GM12878 (cell line): ENCODE results near the gene CCDC102B. TPM values are rescaled to one million over a fixed set of nuclear protein-coding genes. Genes with fewer than 3 reads are reported as not detected.

Source experiments
- ATAC-seq: fragments of 200-7000 bp; cut with Tn5 transposase; 3 replicates; pipeline ENCODE4 v1.9.1; 2020; ENCODE audit warnings: mild to moderate bottlenecking, moderate library complexity
- BruUV-seq: library from RNA; stranded (reverse); fragments of 400-500 nt; replicated peaks from 2 replicates; lab custom pipeline; 2021; lab: Mats Ljungman, UMichigan
- CTCF ChIA-PET: fragments of 300-600 bp; sonication (Branson Sonifier 250); formaldehyde crosslinking; extraction: SDS; loops from one replicate; lab custom pipeline; 2021; ENCODE audit warnings: inconsistent platforms; lab: Yijun Ruan, JAX
- POLR2A ChIA-PET: fragments of 350-600 bp; formaldehyde crosslinking; extraction: SDS; loops from one replicate; lab custom pipeline; 2021; ENCODE audit warnings: inconsistent platforms; lab: Charles Lee
- RAD21 ChIA-PET: fragments of 300-600 bp; sonication (Branson Sonifier 250); formaldehyde crosslinking; loops from one replicate; lab custom pipeline; 2023; ENCODE audit warnings: antibody characterized with exemption; ENCODE audit not compliant: unreplicated experiment; lab: Charles Lee
- SMC1A ChIA-PET: fragments of 300-600 bp; sonication (Branson Sonifier 250); formaldehyde crosslinking; loops from one replicate; lab custom pipeline; 2023; ENCODE audit not compliant: unreplicated experiment, uncharacterized antibody; lab: Charles Lee
- DNase-seq: peaks from one replicate; pipeline ENCODE4 v3.0.0-alpha.2; 2011; ENCODE audit warnings: low read depth, low spot score
- FAIRE-seq: peaks from 3 replicates; lab custom pipeline; 2011; peaks lifted over from hg19 to GRCh38; lab: Jason Lieb, UNC
- H2AFZ ChIP-seq: 2 replicates; pipeline ENCODE4 v1.6.0; 2011; ENCODE audit warnings: low read depth, low read length, control low read depth; ENCODE audit not compliant: control insufficient read depth
- H3K27ac ChIP-seq: 2 replicates; pipeline ENCODE4 v1.5.1; 2011; ENCODE audit warnings: control low read depth; ENCODE audit not compliant: control insufficient read depth, insufficient read depth
- H3K27me3 ChIP-seq, 2 experiments: replicated peaks in 1 of 2; 2 replicates each; pipeline versions ENCODE4 v1.6.0 to v1.6.1; 2011; ENCODE audit warnings: low read length in 1 of 2; ENCODE audit not compliant: control insufficient read depth in 2 of 2, insufficient read depth in 2 of 2
- H3K36me3 ChIP-seq, 2 experiments: 2 replicates each; pipeline ENCODE4 v1.5.1; 2011; ENCODE audit warnings: low read length in 1 of 2; ENCODE audit not compliant: control insufficient read depth in 2 of 2, insufficient read depth in 2 of 2
- H3K4me1 ChIP-seq: 2 replicates; pipeline ENCODE4 v1.6.1; 2011; ENCODE audit warnings: mild to moderate bottlenecking, low read length, moderate library complexity, mixed read lengths; ENCODE audit not compliant: control insufficient read depth, insufficient read depth
- H3K4me2 ChIP-seq: 2 replicates; pipeline ENCODE4 v1.6.0; 2011; ENCODE audit warnings: control low read depth; ENCODE audit not compliant: control insufficient read depth, insufficient read depth
- H3K4me3 ChIP-seq: fragments of 200-600 bp; sonication (generic); 2 replicates; pipeline ENCODE4 v1.5.1; 2016
- H3K79me2 ChIP-seq: 2 replicates; pipeline ENCODE4 v1.6.0; 2011; ENCODE audit warnings: low read length; ENCODE audit not compliant: control insufficient read depth, insufficient read depth
- H3K9ac ChIP-seq: 2 replicates; pipeline ENCODE4 v1.8.0; 2011; ENCODE audit warnings: low read length, control low read depth, mixed read lengths; ENCODE audit not compliant: control insufficient read depth, insufficient read depth
- H3K9me3 ChIP-seq: replicated peaks from 3 replicates; pipeline ENCODE4 v1.5.1; 2011; ENCODE audit warnings: mild to moderate bottlenecking, low read length; ENCODE audit not compliant: control insufficient read depth, insufficient read depth
- H4K20me1 ChIP-seq: 2 replicates; pipeline ENCODE4 v1.6.0; 2011; ENCODE audit not compliant: control insufficient read depth, insufficient read depth
- ATF7 ChIP-seq: fragments of 450-650 bp; IDR thresholded peaks from 2 replicates; pipeline ENCODE4 v1.6.1; 2016; ENCODE audit warnings: low read depth, mild to moderate bottlenecking
- BACH1 ChIP-seq: fragments of 450-650 bp; IDR thresholded peaks from 2 replicates; pipeline ENCODE4 v1.6.1; 2017; ENCODE audit warnings: mild to moderate bottlenecking, borderline replicate concordance
- BMI1 ChIP-seq: fragments of 450-650 bp; IDR thresholded peaks from 2 replicates; pipeline ENCODE4 v1.6.1; 2016; ENCODE audit warnings: mild to moderate bottlenecking, moderate library complexity, borderline replicate concordance
- CREM ChIP-seq: IDR thresholded peaks from 2 replicates; pipeline ENCODE4 v1.6.1; 2014; ENCODE audit warnings: antibody characterized with exemption, low read depth
- EGR1 ChIP-seq, 2 experiments: IDR thresholded peaks; 1 replicate in 1 of 2; 2 replicates in 1 of 2; pipeline ENCODE4 v1.6.1; 2011 to 2012; ENCODE audit warnings: low read depth in 2 of 2, low read length in 2 of 2, borderline replicate concordance in 1 of 2, mild to moderate bottlenecking in 1 of 2, moderate library complexity in 1 of 2
- EP300 ChIP-seq, 2 experiments: fragments of 150-350 bp in 1 of 2; IDR thresholded peaks; 2 replicates each; pipeline ENCODE4 v1.6.1; 2011 to 2012; ENCODE audit warnings: low read depth in 2 of 2, low read length in 2 of 2, borderline replicate concordance in 1 of 2, improper control_type of control experiment in 1 of 2, inconsistent platforms in 1 of 2; ENCODE audit not compliant: control insufficient read depth in 1 of 2
- FOXK2 ChIP-seq: fragments of 450-650 bp; IDR thresholded peaks from 2 replicates; pipeline ENCODE4 v1.6.1; 2017; ENCODE audit warnings: mild to moderate bottlenecking, moderate library complexity
- HDAC6 ChIP-seq: fragments of 200-600 bp; sonication (generic); IDR thresholded peaks from one replicate; pipeline ENCODE4 v1.8.0; 2017; ENCODE audit warnings: antibody characterized with exemption; ENCODE audit not compliant: unreplicated experiment
- JUND ChIP-seq: IDR thresholded peaks from 2 replicates; pipeline ENCODE4 v1.6.1; 2012; ENCODE audit warnings: low read depth, mild to moderate bottlenecking, low read length, improper control_type of control experiment, moderate library complexity
- LARP7 ChIP-seq: fragments of 450-650 bp; IDR thresholded peaks from 2 replicates; pipeline ENCODE4 v1.6.1; 2017; ENCODE audit warnings: mild to moderate bottlenecking
- NFXL1 ChIP-seq: fragments of 450-650 bp; IDR thresholded peaks from 2 replicates; pipeline ENCODE4 v1.6.1; 2017; ENCODE audit warnings: antibody characterized with exemption, mild to moderate bottlenecking, borderline replicate concordance
- SIX5 ChIP-seq: IDR thresholded peaks from 2 replicates; pipeline ENCODE4 v1.6.1; 2011; ENCODE audit warnings: mild to moderate bottlenecking, low read depth, low read length, moderate library complexity; ENCODE audit not compliant: severe bottlenecking
- SRF ChIP-seq, 2 experiments: IDR thresholded peaks; 2 replicates each; pipeline ENCODE4 v1.6.1; 2011; ENCODE audit warnings: low read depth in 2 of 2, low read length in 2 of 2, mild to moderate bottlenecking in 1 of 2, moderate library complexity in 1 of 2
- ZBED1 ChIP-seq: IDR thresholded peaks from 2 replicates; pipeline ENCODE4 v1.6.1; 2016; ENCODE audit warnings: borderline replicate concordance
- WGBS: methylation state at CpG from one replicate; pipeline ENCODE4 v1.1.6; 2016; ENCODE audit warnings: low lambda C conversion rate; ENCODE audit not compliant: insufficient replicate concordance, insufficient coverage; ENCODE audit errors: missing lambda C conversion rate; 5-methylcytosine and 5-hydroxymethylcytosine counted together
- in situ Hi-C: fragments of 300-500 bp; cut with MboI; formaldehyde crosslinking; loops from 9 replicates; pipeline ENCODE4 v1.14.3; 2018; ENCODE audit warnings: mixed read lengths
- intact Hi-C: fragments of 100-400 bp; cut with micrococcal nuclease; formaldehyde crosslinking; loops from one replicate; pipeline ENCODE4 v1.14.2; 2022; ENCODE audit not compliant: unreplicated experiment
- polyA plus RNA-seq, 11 experiments: library from polyadenylated mRNA; depleted of rRNA in 4 of 11; unstranded in 6 of 11; stranded (reverse) in 5 of 11; fragments of >200 nt; fragmentation: Nextera tagmentation in 4 of 11; fragmentation: Illumina TruSeq in 1 of 11; extraction: Ambion mirVana in 4 of 11; extraction: Trizol in 1 of 11; gene quantifications; 1 replicate in 1 of 11; 2 replicates in 10 of 11; pipeline versions ENCODE4 v1.2.1 to v1.2.3, GENCODE V29; 2011 to 2016; ENCODE audit warnings: inconsistent platforms in 2 of 11, missing spikeins in 2 of 11, low read depth in 1 of 11
- total RNA-seq, 4 experiments: library from RNA; depleted of rRNA in 3 of 4; stranded (reverse); fragments of >200 nt in 3 of 4; fragmentation: Illumina TruSeq in 1 of 4; extraction: Trizol in 1 of 4; gene quantifications; 2 replicates each; pipeline versions ENCODE4 v1.2.1 to v1.2.3, GENCODE V29; 2013 to 2021
- TF ChIP-seq, protein P1 (sequence below): fragments of 450-650 bp; formaldehyde crosslinking; IDR thresholded peaks from 2 replicates; pipeline ENCODE4 v1.4.0; 2022; ENCODE audit warnings: mild to moderate bottlenecking, moderate library complexity
- TF ChIP-seq, protein P2 (sequence below): IDR thresholded peaks from 2 replicates; pipeline ENCODE4 v1.6.1; 2012; ENCODE audit warnings: low read depth, low read length, improper control_type of control experiment
- TF ChIP-seq, protein P3 (sequence below): fragments of 450-650 bp; IDR thresholded peaks from 2 replicates; pipeline ENCODE4 v1.6.1; 2017; ENCODE audit warnings: low read depth, mild to moderate bottlenecking, moderate library complexity

The CCDC102B gene
- total and polyA plus RNA-seq, 10 of the 15 experiments (the other 5 are each of a cell fraction or from before 2014, with no cell fraction given): 2.7 to 4.7 (median 3.3) TPM

DNA sequence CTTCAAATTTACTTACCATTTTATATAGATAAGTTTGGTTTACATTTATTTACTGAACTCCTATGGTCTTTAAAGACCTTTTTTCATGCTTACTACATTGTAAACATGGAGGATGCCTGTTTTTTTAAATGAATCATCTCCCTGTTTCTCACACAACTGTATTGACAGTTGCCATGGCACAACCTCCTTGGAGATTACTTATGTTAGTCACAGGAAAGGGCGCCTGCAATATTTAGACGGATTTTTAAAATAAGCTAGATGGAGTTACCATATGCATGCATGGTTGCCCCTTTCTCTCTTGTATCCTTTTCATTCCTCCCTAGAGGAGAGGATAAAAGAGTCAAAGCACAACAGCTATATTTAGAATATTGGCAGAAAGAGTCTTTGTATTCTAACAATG, 34.8 kb upstream of the CCDC102B start:
- no TSS peak for BruUV-seq
- Histone ChIP-seq H3K4me2 (no peak overlapping the region), H3K27me3 (no peaks in the 10 kb centered on the region), H3K4me1 (no peaks in the 10 kb centered on the region), H4K20me1 (no peaks in the 10 kb centered on the region), H3K79me2 (no peaks in the 10 kb centered on the region), H2AFZ (no peak overlapping the region), H3K9ac (no peak overlapping the region), H3K27ac (no peak overlapping the region), H3K9me3 (no peaks in the 10 kb centered on the region), H3K36me3 (no peaks in the 10 kb centered on the region), H3K4me3 (no peak overlapping the region)
- TF ChIP-seq BACH1: no peak
- TF ChIP-seq, protein P1, sequence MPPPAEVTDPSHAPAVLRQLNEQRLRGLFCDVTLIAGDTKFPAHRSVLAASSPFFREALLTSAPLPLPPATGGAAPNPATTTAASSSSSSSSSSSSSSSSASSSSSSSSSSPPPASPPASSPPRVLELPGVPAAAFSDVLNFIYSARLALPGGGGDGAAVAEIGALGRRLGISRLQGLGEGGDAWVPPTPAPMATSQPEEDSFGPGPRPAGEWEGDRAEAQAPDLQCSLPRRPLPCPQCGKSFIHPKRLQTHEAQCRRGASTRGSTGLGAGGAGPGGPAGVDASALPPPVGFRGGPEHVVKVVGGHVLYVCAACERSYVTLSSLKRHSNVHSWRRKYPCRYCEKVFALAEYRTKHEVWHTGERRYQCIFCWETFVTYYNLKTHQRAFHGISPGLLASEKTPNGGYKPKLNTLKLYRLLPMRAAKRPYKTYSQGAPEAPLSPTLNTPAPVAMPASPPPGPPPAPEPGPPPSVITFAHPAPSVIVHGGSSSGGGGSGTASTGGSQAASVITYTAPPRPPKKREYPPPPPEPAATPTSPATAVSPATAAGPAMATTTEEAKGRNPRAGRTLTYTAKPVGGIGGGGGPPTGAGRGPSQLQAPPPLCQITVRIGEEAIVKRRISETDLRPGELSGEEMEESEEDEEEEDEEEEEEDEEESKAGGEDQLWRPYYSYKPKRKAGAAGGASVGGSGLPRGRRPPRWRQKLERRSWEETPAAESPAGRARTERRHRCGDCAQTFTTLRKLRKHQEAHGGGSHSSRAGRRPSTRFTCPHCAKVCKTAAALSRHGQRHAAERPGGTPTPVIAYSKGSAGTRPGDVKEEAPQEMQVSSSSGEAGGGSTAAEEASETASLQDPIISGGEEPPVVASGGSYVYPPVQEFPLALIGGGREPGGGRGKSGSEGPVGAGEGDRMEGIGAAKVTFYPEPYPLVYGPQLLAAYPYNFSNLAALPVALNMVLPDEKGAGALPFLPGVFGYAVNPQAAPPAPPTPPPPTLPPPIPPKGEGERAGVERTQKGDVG (CRISPR knock-in tag): no peak
- no peak for TF ChIP-seq CREM
- no peak for TF ChIP-seq LARP7
- TF ChIP-seq FOXK2: no peak
- no peak for TF ChIP-seq NFXL1
- TF ChIP-seq BMI1: no peak
- TF ChIP-seq JUND: no peak
- no peak for TF ChIP-seq HDAC6
- TF ChIP-seq SRF (IDR thresholded peaks at IDR 0.05; ENCODE audit: low read depth in 2 of 2, low read length in 2 of 2): no peak
- no peak for TF ChIP-seq EGR1 (IDR thresholded peaks at IDR 0.05; ENCODE audit: borderline replicate concordance in 1 of 2, low read depth in 2 of 2, low read length in 2 of 2)
- TF ChIP-seq, protein P2, sequence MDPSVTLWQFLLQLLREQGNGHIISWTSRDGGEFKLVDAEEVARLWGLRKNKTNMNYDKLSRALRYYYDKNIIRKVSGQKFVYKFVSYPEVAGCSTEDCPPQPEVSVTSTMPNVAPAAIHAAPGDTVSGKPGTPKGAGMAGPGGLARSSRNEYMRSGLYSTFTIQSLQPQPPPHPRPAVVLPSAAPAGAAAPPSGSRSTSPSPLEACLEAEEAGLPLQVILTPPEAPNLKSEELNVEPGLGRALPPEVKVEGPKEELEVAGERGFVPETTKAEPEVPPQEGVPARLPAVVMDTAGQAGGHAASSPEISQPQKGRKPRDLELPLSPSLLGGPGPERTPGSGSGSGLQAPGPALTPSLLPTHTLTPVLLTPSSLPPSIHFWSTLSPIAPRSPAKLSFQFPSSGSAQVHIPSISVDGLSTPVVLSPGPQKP: no peak
- TF ChIP-seq EP300 (IDR thresholded peaks at IDR 0.05; ENCODE audit: borderline replicate concordance in 1 of 2, control insufficient read depth in 1 of 2, low read depth in 2 of 2, low read length in 2 of 2): no peak
- TF ChIP-seq ATF7: no peak
- TF ChIP-seq, protein P3, sequence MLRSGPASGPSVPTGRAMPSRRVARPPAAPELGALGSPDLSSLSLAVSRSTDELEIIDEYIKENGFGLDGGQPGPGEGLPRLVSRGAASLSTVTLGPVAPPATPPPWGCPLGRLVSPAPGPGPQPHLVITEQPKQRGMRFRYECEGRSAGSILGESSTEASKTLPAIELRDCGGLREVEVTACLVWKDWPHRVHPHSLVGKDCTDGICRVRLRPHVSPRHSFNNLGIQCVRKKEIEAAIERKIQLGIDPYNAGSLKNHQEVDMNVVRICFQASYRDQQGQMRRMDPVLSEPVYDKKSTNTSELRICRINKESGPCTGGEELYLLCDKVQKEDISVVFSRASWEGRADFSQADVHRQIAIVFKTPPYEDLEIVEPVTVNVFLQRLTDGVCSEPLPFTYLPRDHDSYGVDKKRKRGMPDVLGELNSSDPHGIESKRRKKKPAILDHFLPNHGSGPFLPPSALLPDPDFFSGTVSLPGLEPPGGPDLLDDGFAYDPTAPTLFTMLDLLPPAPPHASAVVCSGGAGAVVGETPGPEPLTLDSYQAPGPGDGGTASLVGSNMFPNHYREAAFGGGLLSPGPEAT: no peak
- TF ChIP-seq ZBED1: no peak
- no peak for TF ChIP-seq SIX5
- ChIA-PET RAD21 (no interaction called here), SMC1A (no interaction called here), POLR2A (no interaction called here), CTCF (no interaction called here)
- in situ Hi-C loops (no loop called here), intact Hi-C loops (no loop called here)
- ATAC-seq (no peak), FAIRE-seq (no peak), DNase-seq (no peak)
- WGBS: 24% methylated on average over 2 of the region's 2 CpGs
